Measurements from ENCODE around the gene RMP24.

Gene RMP24

GRCh38 chr18:35949903-35950627 lies 22.4 kb upstream of the RMP24 start:
- TF ChIP-seq CTCF (IDR thresholded peaks at IDR 0.05), result peak; percentile 97
- H3K36me3 ChIP-seq (replicated peaks in 1 of 2; ENCODE audit: control insufficient read depth in 1 of 2, insufficient read depth in 2 of 2, low read length in 2 of 2), result no peaks in the 10 kb centered on the region
- peaks cover 8 to 9% of the 10 kb centered on the region in 2 donors for H3K4me1 ChIP-seq (ENCODE audit: control insufficient read depth in 1 of 2, insufficient read depth in 2 of 2, low read length in 2 of 2)
- H3K4me3 ChIP-seq (replicated peaks in 1 of 3; ENCODE audit: low read depth in 2 of 3, low read length in 3 of 3), result peak overlapping the region; percentile 25 to 78 (median 47)
- H3K36me3 Mint-ChIP-seq, result no peaks in the 10 kb centered on the region
- H3K4me1 Mint-ChIP-seq, result peaks cover 9% of the 10 kb centered on the region
- 12% methylated on average over 45 of the region's 54 CpGs for WGBS (ENCODE audit: insufficient coverage)
- H4K20me1 ChIP-seq (ENCODE audit: insufficient read depth, low read length), result no peaks in the 10 kb centered on the region
- peak overlapping the region; percentile 95 for H3K4me2 ChIP-seq (replicated peaks; ENCODE audit: extremely low read depth, low read length, poor library complexity, severe bottlenecking)
- no peak overlapping the region for H3K27ac ChIP-seq (ENCODE audit: low read depth in 1 of 2, low read length in 2 of 2)
- peaks cover 0 to 7% (median 0%) of the 10 kb centered on the region in 7 donors for H3K9me3 Mint-ChIP-seq
- no peaks in the 10 kb centered on the region for H3K9me3 ChIP-seq (replicated peaks in 1 of 2; ENCODE audit: control insufficient read depth in 1 of 2, insufficient read depth in 1 of 2, low read length in 2 of 2)
- H3K79me2 ChIP-seq (ENCODE audit: insufficient read depth, low read length), result no peaks in the 10 kb centered on the region
- intact Hi-C loops (cut with micrococcal nuclease), result loop anchor here (2.0 to 5.0 kb wide), 3 partner anchors 191 to 563 kb away; no protein-coding TSS in a partner anchor
- H3K27me3 ChIP-seq (ENCODE audit: control insufficient read depth in 2 of 2, insufficient read depth in 2 of 2, low read length in 2 of 2), result peaks cover 0 to 10% of the 10 kb centered on the region in 2 donors
- peaks cover 7 to 27% (median 13%) of the 10 kb centered on the region in 3 donors for H3K27me3 Mint-ChIP-seq (ENCODE audit: low read depth in 3 of 3)
- peak; percentile 52 to 73 (median 69) for DNase-seq
- H3K4me3 Mint-ChIP-seq, result peak overlapping the region; percentile 75 to 77
- peak overlapping the region; percentile 92 for H2AFZ ChIP-seq (ENCODE audit: insufficient read depth, low read depth, low read length, poor library complexity, severe bottlenecking)
- H3K27ac Mint-ChIP-seq, result peak overlapping the region in 1 of 7 donors; percentile 31
- peak overlapping the region; percentile 59 for H3K9ac ChIP-seq (ENCODE audit: insufficient read depth, low read length, poor library complexity, severe bottlenecking)

GRCh38 chr18:35950628-35950982 lies 21.9 kb upstream of the RMP24 start:
- peaks cover 0 to 7% (median 0%) of the 10 kb centered on the region in 7 donors for H3K9me3 Mint-ChIP-seq
- Histone ChIP-seq H3K79me2 (ENCODE audit: insufficient read depth, low read length) (no peaks in the 10 kb centered on the region), H3K4me3 (replicated peaks in 1 of 3; ENCODE audit: low read depth in 2 of 3, low read length in 3 of 3) (peak overlapping the region in 1 of 3 experiments; percentile 78), H3K4me2 (replicated peaks; ENCODE audit: extremely low read depth, low read length, poor library complexity, severe bottlenecking) (peak overlapping the region; percentile 95), H3K27ac (ENCODE audit: low read depth in 1 of 2, low read length in 2 of 2) (no peak overlapping the region), H3K9me3 (replicated peaks in 1 of 2; ENCODE audit: control insufficient read depth in 1 of 2, insufficient read depth in 1 of 2, low read length in 2 of 2) (no peaks in the 10 kb centered on the region), H4K20me1 (ENCODE audit: insufficient read depth, low read length) (no peaks in the 10 kb centered on the region), H2AFZ (ENCODE audit: insufficient read depth, low read depth, low read length, poor library complexity, severe bottlenecking) (peak overlapping the region; percentile 92), H3K9ac (ENCODE audit: insufficient read depth, low read length, poor library complexity, severe bottlenecking) (no peak overlapping the region), H3K4me1 (ENCODE audit: control insufficient read depth in 1 of 2, insufficient read depth in 2 of 2, low read length in 2 of 2) (peaks cover 8 to 9% of the 10 kb centered on the region in 2 donors), H3K27me3 (ENCODE audit: control insufficient read depth in 2 of 2, insufficient read depth in 2 of 2, low read length in 2 of 2) (peaks cover 0 to 11% of the 10 kb centered on the region in 2 donors), H3K36me3 (replicated peaks in 1 of 2; ENCODE audit: control insufficient read depth in 1 of 2, insufficient read depth in 2 of 2, low read length in 2 of 2) (no peaks in the 10 kb centered on the region)
- no peaks in the 10 kb centered on the region for H3K36me3 Mint-ChIP-seq
- intact Hi-C loops (cut with micrococcal nuclease), result loop anchor here (2.0 to 5.0 kb wide), 3 partner anchors 192 to 563 kb away; no protein-coding TSS in a partner anchor
- H3K4me1 Mint-ChIP-seq, result peaks cover 9% of the 10 kb centered on the region
- H3K27ac Mint-ChIP-seq, result no peak overlapping the region
- DNase-seq, result no peak
- peaks cover 7 to 28% (median 13%) of the 10 kb centered on the region in 3 donors for H3K27me3 Mint-ChIP-seq (ENCODE audit: low read depth in 3 of 3)
- 22% methylated on average over 1 of the region's 6 CpGs for WGBS (ENCODE audit: insufficient coverage)
- peak; percentile 61 for TF ChIP-seq CTCF (IDR thresholded peaks at IDR 0.05)
- H3K4me3 Mint-ChIP-seq, result peak overlapping the region in 1 of 2 donors; percentile 77

Measured in CD14-positive monocyte (primary cell).